ENCODE results near the gene PLXNA4. TPM values are rescaled to one million over a fixed set of nuclear protein-coding genes. Genes with fewer than 3 reads are reported as not detected.

The PLXNA4 gene
- total RNA-seq, 1 donor from 2014 or later, result 3.5 TPM

GRCh38 chr7:132246591-132246990, 329.7 kb downstream of the PLXNA4 start:
- H3K27ac Mint-ChIP-seq (ENCODE audit: unreplicated experiment), result no peak overlapping the region
- H3K9me3 Mint-ChIP-seq (ENCODE audit: unreplicated experiment), result no peaks in the 10 kb centered on the region
- H3K4me3 Mint-ChIP-seq (ENCODE audit: unreplicated experiment), result no peak overlapping the region
- H3K4me1 Mint-ChIP-seq (ENCODE audit: unreplicated experiment), result peaks cover 4% of the 10 kb centered on the region
- no peaks in the 10 kb centered on the region for H3K27me3 Mint-ChIP-seq (ENCODE audit: unreplicated experiment)
- TF ChIP-seq CTCF (IDR thresholded peaks at IDR 0.05; ENCODE audit: unreplicated experiment), result no peak
- H3K36me3 Mint-ChIP-seq (ENCODE audit: low read depth, unreplicated experiment), result no peaks in the 10 kb centered on the region
- DNase-seq (ENCODE audit: low spot score), result no peak

GRCh38 chr7:132245539-132245938, 330.7 kb downstream of the PLXNA4 start:
- Mint-ChIP-seq H3K27me3 (ENCODE audit: unreplicated experiment) (no peaks in the 10 kb centered on the region), H3K4me3 (ENCODE audit: unreplicated experiment) (no peak overlapping the region), H3K36me3 (ENCODE audit: low read depth, unreplicated experiment) (no peaks in the 10 kb centered on the region), H3K4me1 (ENCODE audit: unreplicated experiment) (peaks cover 4% of the 10 kb centered on the region), H3K27ac (ENCODE audit: unreplicated experiment) (no peak overlapping the region), H3K9me3 (ENCODE audit: unreplicated experiment) (no peaks in the 10 kb centered on the region)
- no peak for DNase-seq (ENCODE audit: low spot score)
- TF ChIP-seq CTCF (IDR thresholded peaks at IDR 0.05; ENCODE audit: unreplicated experiment), result no peak

- Mint-ChIP-seq H3K4me1 (ENCODE audit: unreplicated experiment) (no peaks in the 10 kb centered on the region), H3K27ac (ENCODE audit: unreplicated experiment) (no peak overlapping the region), H3K27me3 (ENCODE audit: unreplicated experiment) (no peaks in the 10 kb centered on the region), H3K4me3 (ENCODE audit: unreplicated experiment) (no peak overlapping the region), H3K36me3 (ENCODE audit: low read depth, unreplicated experiment) (no peaks in the 10 kb centered on the region), H3K9me3 (ENCODE audit: unreplicated experiment) (no peaks in the 10 kb centered on the region)
- DNase-seq (ENCODE audit: low spot score), result no peak
- TF ChIP-seq CTCF (IDR thresholded peaks at IDR 0.05; ENCODE audit: unreplicated experiment), result no peak
Measured at GRCh38 chr7:132244903-132245480, 331.3 kb downstream of the PLXNA4 start.

- Mint-ChIP-seq H3K27ac (ENCODE audit: unreplicated experiment) (no peak overlapping the region), H3K4me3 (ENCODE audit: unreplicated experiment) (no peak overlapping the region), H3K36me3 (ENCODE audit: low read depth, unreplicated experiment) (no peaks in the 10 kb centered on the region), H3K4me1 (ENCODE audit: unreplicated experiment) (peaks cover 4% of the 10 kb centered on the region), H3K9me3 (ENCODE audit: unreplicated experiment) (no peaks in the 10 kb centered on the region), H3K27me3 (ENCODE audit: unreplicated experiment) (no peaks in the 10 kb centered on the region)
- no peak for DNase-seq (ENCODE audit: low spot score)
- no peak for TF ChIP-seq CTCF (IDR thresholded peaks at IDR 0.05; ENCODE audit: unreplicated experiment)
Measured at GRCh38 chr7:132243463-132243862, 332.8 kb downstream of the PLXNA4 start.

- Mint-ChIP-seq H3K27me3 (ENCODE audit: unreplicated experiment) (no peaks in the 10 kb centered on the region), H3K4me3 (ENCODE audit: unreplicated experiment) (no peak overlapping the region), H3K9me3 (ENCODE audit: unreplicated experiment) (no peaks in the 10 kb centered on the region), H3K36me3 (ENCODE audit: low read depth, unreplicated experiment) (no peaks in the 10 kb centered on the region), H3K4me1 (ENCODE audit: unreplicated experiment) (peaks cover 4% of the 10 kb centered on the region), H3K27ac (ENCODE audit: unreplicated experiment) (no peak overlapping the region)
- no peak for DNase-seq (ENCODE audit: low spot score)
- no peak for TF ChIP-seq CTCF (IDR thresholded peaks at IDR 0.05; ENCODE audit: unreplicated experiment)
Measured at GRCh38 chr7:132243051-132243450, 333.2 kb downstream of the PLXNA4 start.

Data from endothelial cell (in vitro differentiated cells).